ENCODE measurements around the gene FBN3.
"Not testable (repeated sequence)": the region's sequence is repeated elsewhere in the genome, so short reads cannot be mapped to it uniquely, and the experiment has no call there.

Gene FBN3

DNA sequence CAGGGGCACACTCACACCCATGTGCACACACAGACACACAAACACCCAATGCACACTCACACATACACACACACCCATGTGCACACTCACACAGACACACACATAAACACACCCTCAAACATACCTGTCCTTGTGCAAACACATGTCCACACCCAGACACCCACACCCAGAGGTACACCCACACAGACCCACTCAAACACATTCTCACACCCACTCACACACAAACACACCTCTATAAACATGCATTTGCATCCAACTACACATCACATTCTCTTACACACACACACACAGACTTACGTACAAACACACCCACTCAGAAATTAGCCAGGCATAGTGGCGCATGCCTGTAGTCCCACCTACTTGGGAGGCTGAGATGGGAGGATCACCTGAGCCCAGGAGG, 31.4 kb downstream of the FBN3 start:
- DNase-seq, result no peak

DNA sequence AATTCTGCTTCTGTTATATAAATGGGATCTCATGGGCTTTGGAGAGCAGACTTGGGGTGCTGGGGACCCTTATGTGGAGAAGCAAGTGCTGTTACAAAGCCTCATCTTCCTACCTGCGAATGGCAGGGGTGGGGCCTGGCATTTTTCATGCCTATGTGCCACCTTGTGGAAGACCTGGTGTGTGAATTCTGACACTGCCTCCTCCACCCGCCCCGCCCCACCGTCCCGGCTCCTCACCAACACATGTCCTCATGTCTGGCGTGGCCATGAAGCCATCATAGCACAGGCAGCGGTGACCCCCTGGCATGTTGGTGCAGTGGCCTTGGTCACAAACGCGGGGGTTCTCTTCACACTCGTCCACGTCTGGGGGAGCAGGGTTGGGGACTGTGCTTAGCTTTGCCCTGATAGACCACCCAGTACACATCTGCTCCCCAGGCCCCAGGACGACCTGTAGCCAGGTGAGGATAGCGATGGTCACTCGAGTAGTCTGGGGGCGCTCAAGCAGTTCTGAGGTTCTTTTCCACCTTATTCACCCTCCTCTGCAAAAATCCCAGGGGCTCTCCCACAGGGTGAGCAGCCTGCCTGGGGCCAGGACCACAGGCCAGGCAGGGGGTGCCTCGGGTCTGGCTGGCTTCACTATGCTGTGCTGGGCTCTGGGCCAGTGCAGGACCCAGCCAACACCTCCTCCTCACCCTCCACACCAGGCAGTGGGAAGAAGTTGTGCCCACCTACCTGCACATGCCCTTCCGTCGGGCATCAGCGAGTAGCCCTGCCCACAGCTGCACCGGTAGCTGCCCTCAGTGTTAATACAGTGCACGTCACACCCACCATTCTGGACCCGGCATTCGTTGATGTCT, 32.7 kb downstream of the FBN3 start:
- no peak for DNase-seq

DNA sequence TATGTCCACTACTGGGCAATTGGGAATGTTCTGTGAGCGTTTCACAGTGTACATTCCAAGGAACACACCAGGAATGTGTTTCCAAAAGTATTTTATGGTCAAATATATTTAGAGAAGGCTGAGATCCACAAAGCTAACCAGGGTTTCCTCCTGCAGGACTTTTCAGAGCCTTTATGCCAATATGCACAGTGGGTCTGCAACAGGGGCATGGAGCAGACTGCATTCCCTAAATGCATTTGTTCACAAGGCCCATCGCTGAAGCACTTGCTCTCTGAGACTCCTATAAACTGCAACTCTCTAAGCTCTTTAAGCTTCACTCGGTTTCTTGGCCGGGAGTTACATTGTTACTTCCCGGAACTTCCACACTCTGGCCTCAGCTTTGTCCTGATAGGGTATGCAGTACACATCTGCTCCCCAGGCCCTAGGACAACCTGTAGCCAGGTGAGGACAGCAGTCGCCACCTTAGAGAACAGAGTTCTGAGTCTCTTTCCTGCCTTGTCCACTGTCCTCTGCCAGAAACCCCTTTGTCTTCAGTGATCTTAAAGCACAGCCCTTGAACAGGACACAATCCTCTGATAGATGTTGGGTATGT, 33.5 kb downstream of the FBN3 start:
- no peak for DNase-seq

DNA sequence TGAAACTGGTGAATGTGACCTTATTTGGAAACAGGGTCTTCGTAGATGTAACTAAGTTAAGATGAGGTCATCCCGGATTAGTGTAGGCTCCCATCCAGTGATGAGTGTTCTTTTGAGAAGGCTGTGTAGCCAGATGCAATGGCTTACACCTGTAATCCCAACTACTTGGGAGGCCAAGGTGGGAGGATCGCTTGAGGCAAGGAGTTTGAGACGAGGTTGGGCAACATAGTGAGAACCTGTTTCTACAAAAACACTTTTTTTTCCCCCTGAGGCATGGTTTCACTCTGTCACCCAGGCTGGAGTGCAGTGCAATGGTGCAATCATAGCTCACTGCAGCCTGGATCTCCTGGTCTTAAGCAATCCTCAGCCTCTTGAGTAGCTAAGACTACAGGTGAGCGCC, 36.4 kb downstream of the FBN3 start:
- DNase-seq, result no peak

DNA sequence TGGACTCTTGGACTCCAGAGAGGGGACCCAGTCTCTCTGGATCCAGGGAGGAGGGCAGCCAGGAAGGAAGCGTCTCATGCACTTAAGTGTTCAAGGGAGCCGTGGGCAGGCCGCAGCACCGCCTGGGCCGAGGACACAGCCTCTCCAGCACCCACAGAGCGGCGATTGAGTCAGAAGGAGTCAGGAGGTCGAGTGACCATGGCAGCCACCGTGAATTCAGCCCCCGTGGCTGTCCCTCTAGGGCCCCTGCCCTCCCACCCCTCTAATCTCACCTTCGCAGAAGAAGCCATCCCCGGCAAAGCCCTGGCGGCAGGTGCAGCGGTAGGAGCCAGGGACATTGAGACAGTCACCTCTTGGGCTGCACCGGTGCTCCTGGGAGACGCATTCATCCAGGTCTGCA, 38.0 kb downstream of the FBN3 start:
- no peak for DNase-seq

DNA sequence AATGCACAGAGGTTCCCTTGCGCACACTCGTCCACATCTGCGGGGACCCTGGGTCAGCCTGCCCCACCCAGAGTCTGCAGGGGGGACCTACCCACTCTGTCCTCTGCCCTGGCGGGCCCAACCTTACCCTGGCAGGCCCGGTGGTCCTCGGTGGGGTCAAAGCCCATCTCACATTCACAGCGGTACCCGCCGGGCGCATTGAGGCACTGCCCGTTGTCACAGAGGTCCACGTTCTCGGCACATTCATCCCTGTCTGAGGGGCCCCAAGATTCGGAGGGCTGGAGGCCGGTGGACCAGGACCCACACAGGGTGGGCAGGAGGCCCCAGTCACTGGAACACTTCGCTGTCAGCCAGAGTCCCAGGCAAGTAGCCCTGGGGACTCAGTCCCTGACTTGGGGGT, 38.5 kb downstream of the FBN3 start:
- no peak for DNase-seq

- DNase-seq, result no peak
Observed at GRCh38 chr19:8109890-8110662, 39.3 kb downstream of the FBN3 start.

GRCh38 chr19:8109455-8109854, 39.9 kb downstream of the FBN3 start:
- DNase-seq, result no peak

DNA sequence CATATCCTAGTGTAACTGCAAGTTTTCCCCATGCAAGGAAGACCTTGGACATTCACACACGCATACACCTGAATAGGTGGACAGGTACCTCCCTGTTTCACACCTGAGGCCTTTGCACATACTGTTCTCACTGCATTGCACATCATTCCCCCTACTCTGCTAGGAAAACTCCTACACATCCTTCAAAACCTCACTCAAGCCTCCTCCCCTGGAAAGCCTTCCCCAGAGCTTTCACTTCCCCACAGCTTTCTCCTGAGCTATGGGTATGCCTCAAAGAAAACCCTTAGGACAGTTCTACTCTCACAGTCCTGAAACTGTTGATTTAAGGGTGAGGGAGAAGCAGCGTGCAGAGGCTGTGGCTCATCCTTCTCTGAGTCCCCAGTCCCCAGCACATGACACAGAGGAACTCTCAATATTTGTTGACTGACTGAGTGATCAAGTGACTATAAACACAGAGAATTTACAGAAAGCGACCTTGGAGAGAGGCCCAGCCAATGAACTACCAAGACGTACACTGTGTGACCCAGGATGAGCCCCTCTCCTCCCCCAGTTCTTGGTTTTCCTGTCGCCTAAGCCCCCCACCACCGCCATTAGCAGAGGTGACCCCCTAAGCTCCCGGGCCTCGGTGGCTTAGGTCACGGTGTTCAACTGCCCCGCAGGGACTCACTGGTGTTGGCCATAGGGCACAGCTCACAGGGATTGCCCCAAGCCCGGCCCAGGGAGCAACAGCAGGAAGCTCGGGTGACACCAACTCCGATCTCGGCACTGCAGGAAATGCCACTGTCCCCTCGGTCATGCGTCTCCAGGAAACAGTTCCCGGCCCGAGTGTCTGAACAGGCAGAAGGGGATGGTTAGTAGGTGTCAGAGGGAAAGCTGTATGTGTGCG, 40.6 kb downstream of the FBN3 start:
- no peak for DNase-seq

- DNase-seq, result no peak
Observed at GRCh38 chr19:8107301-8107903, 42.0 kb downstream of the FBN3 start.

GRCh38 chr19:8105471-8105870, 43.9 kb downstream of the FBN3 start:
- DNase-seq, result no peak

GRCh38 chr19:8101910-8102309, 47.5 kb downstream of the FBN3 start:
- DNase-seq, result not testable (repeated sequence)

- no peak for DNase-seq
Observed at GRCh38 chr19:8101311-8101710, 48.1 kb downstream of the FBN3 start.

GRCh38 chr19:8097681-8098567, 51.5 kb downstream of the FBN3 start:
- no peak for DNase-seq

GRCh38 chr19:8097198-8097597, 52.2 kb downstream of the FBN3 start:
- DNase-seq, result no peak

DNA sequence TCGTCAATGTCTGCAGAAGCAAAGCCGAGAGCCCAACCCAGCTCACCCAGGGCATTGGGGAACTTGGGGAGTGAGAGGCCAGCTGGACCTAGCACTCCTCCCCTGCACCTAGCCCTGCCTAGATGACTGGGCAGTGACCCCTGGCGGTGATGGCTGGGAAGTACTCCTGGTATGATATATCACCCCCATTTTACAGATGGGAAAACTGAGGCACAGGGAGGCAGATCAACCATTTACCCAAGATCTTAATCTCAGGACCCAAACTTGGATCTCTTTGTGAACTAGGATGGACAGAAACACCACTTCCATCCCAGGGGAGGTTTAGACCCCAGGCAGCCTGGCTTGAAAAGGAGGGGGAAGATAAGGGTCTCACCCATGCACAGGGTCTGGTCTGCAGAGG, 53.3 kb downstream of the FBN3 start:
- no peak for DNase-seq

DNA sequence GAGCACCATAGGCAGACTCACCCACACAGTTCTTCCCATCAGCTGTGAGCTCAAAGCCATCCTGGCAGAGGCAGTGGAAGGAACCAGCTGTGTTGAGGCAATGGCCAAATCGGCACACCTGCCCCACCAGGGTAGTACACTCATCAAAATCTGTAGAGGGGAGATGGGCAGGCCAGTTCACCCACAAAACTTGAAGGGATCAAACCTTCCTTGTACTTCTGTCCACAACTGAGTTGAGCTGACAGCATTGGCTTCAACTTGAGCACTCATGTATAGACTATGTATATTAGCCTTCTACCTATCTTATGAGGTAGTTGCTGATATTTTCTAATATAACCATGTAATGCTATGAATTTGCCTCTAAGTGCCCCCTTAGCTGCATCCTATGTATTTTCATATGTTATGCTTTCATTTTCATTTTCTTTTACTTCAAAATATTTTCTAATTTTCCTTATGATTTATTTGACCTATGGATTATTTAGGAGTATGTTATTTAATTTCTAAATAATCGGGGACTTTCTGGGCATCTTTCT, 54.0 kb downstream of the FBN3 start:
- no peak for DNase-seq

- no peak for DNase-seq
Observed at GRCh38 chr19:8094336-8094735, 55.1 kb downstream of the FBN3 start.

- DNase-seq, result no peak
Observed at GRCh38 chr19:8093740-8094139, 55.7 kb downstream of the FBN3 start.

GRCh38 chr19:8090950-8091349, 58.4 kb downstream of the FBN3 start:
- DNase-seq, result no peak
